HG03575 (cell line): ENCODE measurements around the gene NXNL2.

Experiments
- ATAC-seq: cut with Tn5 transposase; IDR thresholded peaks from one replicate; pipeline ENCODE4 v1.9.1; 2021; ENCODE audit not compliant: unreplicated experiment, insufficient number of reproducible peaks, low FRiP score; ENCODE audit errors: extremely low read depth

Gene NXNL2

DNA sequence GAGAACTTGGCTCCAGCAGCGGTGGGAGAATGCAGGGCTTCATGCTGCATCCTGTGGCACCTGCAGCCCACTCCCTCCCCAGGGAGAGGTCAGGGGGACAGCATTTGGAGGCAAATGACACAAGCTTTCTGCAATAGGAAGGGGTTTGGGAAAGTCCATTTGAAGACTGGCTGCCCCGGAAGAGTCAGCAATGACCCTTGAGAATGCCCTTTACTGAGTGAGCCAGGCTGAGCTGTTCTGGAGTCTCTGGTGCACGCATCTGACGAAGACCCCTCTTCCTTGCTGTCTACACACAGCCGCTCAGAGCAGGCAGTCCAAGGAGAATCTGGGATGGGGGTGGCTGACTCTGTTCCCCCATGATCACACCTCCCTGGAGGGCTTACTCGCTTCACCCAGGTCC, 5.5 kb upstream of the NXNL2 start:
- ATAC-seq: no peak

DNA sequence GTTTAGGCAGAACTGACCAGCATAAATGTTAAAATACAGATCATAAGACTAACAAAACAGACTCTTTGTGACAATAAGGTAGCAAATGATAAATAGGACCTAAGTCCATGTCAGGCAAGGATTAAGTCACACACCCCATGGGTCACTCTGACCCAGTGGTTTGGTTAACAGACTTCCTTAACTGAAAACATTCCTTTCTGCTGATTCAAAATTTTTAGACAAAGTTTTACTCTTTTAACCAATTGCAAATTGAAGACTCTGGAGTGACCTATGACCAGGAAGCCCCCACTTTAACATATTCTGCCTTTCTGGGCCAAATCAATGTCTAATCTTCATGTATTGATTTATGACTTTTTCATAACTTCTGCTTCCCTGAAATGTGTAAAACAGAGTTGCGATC, 4.9 kb upstream of the NXNL2 start:
- no peak for ATAC-seq

DNA sequence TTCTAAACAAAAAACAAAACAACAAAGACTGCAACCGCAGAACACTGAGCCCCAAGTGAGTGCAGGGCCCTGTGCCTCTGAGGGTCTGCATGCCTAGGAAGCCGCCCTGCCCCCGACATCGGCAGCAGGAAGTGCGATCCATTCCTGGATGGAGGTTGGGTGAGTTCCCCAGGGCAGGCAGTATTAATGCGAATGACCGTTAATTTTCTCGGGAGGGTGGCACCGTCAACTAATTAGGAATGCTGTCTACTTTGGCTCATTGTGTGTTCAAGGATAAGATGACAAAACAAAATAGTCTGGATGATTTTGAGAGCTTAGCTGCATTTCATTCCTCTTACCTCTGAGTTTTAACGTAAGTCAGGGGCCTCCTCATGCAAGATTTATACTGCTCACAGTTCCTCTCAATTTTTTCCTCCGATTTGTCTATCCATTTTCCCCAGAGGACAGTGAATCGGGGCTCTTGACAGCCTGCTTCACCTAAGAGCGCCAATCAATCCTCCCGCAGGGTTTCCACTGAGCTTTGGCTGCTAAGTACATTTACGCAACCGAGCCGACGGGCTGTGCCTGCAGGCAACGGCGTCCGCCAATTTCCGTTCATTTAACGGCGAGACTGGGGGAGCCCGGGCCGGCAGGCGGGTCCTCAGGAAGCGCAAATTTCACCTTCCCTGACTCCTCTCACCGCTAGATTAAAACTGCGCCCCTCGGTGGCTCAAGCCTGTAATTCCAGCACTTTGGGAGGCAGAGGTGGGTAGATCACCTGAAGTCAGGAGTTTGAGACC, 2.9 kb upstream of the NXNL2 start:
- no peak for ATAC-seq

DNA sequence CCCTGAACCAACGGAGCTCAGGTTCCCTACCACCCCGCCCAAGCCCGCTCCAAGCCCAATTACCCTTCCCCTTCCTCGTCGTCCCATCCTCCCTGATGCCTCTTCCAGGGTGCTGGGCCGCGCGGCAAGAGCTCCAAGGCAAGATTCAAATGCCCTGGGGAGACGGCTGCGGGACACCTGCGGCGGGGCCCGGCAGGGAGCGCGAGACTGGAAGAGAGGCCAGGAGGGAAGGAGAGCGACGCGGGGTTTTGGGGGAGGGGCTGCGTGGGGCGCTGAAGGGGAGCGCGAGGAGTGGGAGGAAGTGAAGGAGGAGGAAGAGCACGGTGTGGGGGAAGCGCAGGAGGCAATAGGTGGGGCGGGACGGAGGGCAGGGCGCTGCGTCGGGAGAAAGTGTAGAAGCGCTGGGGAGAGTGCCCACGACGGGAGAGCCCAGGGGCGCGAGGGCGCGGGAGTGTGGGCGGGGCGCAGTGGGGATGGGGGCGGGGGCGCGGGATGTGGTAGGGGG, 975 bp upstream of the NXNL2 start:
- ATAC-seq: no peak

DNA sequence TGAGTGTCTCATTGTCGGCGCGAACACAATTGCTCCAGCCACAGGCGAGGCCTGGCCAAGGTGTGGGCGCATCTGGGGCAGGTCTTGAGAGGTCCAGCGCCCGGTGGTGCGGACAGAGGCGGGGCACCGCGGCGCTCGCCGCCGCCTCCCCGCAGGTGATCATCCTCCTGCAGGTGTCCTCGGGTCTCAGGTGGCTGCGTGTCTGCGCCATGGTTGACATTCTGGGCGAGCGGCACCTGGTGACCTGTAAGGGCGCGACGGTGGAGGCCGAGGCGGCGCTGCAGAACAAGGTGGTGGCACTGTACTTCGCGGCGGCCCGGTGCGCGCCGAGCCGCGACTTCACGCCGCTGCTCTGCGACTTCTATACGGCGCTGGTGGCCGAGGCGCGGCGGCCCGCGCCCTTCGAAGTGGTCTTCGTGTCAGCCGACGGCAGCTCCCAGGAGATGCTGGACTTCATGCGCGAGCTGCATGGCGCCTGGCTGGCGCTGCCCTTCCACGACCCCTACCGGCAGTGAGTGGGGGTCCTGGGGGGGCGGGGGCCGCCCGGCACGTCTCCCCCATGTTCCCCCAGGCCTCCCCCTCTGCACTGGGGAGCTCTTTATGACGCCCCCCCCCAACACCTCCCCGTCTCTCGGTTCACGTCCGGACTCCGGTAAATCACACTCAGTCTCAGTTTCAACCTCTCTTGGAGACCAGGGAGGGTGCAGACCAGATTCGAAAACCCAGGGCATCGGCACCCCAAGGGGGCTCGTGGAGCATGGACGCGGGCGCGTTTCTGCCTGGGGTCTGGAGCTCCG, 446 bp downstream of the NXNL2 start:
- ATAC-seq: no peak

DNA sequence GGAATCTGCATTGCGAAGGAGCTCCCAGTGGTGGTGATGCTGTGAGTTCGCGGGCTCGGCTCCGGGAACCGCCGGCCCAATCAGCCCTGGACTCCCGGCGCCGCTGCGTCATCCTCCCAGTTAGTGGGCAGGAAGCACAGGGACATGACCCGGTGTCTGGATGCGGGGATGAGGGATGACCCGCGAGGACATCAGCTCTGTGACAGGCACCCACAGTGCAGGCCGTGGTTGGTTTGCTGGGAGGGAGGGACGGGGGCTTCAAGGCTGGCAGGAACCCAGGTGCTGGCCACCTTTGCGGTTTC, 996 bp downstream of the NXNL2 start:
- ATAC-seq: no peak

DNA sequence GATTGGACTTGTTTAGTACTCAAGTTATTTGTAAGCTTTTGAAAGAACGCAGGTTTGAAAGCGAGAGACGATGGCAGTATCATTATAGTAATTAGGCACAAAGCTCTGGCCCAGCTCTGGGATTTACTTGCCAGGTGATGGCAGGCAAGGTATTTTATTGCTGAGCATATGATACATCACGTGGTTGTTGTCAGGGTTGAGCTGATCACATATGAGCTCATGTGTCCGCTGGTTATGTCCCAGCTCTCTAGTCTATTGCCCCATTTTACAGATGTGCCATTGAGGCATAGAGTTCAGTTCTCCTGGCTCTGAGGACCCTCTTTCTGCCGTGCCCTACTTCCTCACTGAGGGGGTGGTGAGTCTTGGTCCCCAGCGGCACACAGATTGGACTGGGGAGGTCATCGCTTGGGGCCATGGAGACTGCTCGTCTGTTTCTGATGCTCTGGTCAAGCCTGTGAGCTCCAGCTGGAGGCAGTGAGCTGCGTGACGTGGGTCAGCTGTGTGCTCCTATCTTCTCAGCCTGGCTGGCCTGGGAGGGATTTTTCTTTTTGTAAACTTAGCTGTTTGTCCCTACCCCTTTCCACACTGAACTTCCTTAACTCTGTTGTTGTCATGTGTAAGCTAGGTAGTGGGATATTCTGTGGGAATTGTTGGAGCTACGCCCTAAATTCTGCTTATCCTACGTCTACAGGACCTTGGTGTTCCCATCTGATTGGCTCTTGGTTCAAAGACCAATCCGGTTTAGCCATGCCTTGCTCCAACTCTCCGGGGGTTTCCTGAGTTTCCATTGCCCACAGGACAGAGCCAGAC, 2.2 kb downstream of the NXNL2 start:
- ATAC-seq: no peak

DNA sequence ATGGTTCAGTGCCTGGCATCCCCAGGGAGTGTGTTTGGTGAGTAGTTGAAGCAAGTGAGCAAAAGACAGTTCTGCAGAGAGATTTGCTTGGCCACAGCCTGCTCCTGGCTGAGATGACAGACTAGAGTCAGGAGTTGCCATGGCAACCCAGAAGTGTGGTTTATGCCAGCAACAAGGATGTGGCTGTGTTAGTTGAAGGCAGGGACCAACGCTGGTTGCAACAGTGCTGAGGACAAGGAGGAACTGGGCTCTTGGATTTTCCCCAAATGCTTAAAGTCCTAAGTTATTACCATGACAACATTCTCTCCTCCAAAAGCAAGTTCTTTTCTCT, 2.7 kb downstream of the NXNL2 start:
- ATAC-seq: no peak

DNA sequence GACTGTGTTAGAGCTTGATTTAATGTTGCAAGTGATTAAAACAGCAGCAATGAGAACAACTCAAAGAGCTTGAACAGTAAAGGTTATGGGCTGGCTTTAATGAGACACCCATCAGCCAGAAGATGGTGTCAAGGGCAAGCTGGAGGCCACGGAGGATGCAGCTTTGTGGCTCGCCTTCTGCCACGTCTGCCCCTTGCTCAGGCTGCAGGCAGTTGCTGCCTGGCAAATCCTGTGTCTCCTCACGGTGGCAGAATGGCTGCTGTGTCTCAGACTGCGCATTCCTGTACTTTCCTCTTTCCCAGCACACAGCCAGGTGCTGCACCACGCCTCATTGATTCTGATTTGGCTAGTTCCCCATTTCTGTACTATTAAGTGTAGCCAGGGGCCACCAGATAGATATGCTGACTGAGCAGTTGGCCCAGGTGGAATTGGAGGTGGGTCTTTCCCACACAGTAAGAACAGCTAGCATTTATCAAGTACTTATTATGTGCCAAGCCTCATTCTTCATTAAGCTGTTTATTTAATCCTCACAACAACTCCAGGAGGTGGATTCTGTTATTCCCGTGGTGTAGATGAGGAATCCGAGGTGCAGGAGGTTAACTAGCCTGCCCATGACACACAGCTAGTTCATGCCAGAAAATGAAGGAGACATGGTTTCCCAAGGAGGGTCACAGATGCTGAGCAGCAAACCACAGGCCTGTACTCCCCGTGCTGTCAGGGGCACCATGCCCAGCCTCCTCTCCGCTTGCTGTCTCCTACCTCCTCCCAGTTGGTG, 3.5 kb downstream of the NXNL2 start:
- ATAC-seq: no peak

DNA sequence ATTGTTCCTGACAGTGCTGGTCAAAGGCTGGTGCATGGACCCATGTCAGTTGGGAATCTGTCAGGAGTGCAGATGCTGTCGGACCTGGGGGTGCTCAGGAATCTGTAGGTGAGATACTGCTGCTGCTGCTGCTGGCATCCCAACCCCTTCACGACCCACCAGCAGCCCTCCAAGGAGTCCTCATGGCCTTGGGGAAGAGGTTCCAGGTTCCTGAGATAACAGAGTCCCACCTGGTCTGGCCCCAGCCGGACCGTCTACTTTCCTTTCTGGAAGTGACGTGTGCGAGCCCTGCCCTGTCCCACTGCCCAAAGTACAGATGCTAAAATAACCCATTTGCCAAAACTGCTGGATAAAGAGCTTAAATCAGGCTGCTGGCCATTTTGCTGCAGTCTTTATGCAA, 4.3 kb downstream of the NXNL2 start:
- no peak for ATAC-seq

DNA sequence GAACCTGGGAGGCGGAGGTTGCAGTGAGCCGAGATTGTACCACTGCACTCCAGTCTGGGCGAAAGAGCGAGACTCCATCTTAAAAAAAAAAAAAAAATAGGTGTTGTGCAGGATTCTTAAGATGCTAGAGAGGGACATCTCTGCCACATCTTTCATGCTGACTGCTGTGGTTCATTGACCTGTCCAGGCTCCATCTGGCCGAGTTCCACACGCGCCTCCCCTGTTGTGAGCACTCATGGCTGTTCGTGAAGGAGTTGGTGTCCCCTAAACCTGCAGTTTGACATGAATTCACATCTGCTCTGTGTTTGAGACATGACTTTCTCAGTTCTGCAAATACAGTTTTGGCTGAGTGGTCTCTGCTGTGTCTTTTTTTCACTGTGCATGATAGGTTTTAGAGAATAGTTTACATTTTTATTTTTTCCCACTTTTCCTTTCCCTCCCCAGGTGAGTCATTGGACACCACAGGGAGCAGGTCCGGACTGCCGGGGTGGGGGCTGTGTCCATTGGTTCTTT, 5.3 kb downstream of the NXNL2 start:
- no peak for ATAC-seq

DNA sequence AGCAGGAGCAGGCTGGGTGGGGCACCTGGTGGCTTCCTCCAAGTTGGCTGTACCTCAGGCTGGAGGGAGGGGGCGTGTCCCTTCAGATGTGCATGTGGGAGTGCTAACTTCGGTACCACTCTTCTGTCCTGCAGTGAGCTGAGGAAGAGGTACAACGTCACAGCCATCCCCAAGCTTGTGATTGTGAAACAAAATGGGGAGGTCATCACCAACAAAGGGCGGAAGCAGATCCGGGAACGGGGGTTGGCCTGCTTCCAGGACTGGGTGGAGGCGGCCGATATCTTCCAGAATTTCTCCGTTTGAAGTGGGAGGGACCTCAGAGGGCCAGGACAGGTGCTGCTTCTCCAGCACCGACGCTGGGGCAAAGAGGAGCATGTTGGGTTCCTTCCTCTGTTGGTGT, 9.3 kb downstream of the NXNL2 start:
- ATAC-seq: no peak

DNA sequence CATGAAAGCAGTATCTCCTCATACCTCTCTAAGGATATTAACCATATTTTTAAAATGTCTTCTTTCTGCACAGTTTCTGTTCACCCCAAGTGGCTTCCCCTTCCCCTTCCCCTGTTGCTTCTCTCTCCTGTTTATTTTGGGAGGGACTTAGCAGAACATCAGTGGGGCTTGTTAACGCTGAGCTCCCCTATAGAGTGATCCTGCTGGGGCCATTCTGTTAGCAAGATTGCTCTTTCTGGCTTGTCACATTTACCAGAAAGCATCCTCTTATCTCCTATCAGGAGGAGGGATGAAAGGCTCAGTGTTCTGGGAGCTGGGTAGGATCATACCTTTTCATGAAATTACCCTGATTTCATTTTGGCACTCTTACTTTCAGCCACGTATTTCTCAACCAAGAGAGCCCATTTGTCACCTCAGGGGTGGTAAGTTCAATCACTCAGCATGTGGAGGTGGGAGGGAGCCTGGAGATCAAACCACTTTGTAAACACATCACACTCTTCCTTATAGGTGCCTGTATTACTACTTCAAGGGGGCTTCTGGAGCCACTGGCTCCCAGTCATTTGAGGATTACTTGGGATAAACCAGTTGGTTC, 16.7 kb downstream of the NXNL2 start:
- ATAC-seq: no peak

DNA sequence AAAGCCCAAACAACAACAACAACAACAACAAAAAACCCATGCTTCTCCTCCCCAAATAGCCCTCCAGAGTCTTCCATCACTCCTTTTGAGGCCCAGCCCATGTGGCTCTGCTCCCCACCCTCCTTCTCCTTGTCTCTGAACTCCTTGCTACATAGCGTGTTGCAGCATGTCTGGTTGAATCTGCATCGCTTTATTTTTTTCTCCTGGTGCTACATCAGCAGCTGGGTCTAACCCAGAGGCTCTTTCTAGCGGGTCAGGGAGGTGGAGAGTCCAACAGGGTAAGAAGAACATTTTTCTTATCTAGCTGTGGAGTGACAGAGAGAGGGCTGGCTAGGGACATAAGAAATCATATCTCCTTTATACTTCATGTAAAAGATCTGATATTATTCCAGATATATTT, 18.4 kb downstream of the NXNL2 start:
- no peak for ATAC-seq

DNA sequence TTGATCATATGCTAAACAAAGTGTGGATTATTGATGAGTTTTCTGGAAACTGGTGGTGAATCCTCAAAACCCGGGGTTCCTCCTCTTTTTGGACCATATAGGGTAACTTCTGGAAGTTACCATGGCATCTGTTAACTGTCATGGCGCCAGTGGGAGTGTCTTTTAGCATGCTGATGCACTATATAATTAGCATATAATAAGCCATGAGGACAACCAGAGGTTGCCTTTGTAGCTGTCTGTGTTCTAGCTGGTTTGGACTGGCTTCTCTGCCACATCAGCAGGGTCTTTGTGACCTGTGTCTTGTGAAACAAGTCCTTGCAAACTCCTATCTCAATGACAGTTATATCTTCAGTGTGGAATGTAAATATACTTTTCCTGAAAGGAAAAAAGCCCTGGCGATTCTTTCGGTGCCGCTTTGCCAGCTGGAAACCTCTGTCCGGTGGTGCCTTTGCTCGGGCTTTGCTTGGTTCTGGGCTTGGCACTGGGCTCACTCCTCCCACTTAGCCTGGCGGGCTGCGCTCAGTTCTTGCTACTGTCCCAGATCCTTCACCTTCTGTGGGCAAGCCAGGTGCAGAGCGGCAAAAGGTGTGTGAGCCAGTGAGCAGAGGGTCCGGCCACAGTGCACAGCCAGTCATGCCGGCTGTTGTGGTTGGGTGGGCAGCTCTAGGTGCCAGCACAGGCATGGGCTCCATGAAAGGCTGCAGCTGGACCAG, 20.4 kb downstream of the NXNL2 start:
- no peak for ATAC-seq

DNA sequence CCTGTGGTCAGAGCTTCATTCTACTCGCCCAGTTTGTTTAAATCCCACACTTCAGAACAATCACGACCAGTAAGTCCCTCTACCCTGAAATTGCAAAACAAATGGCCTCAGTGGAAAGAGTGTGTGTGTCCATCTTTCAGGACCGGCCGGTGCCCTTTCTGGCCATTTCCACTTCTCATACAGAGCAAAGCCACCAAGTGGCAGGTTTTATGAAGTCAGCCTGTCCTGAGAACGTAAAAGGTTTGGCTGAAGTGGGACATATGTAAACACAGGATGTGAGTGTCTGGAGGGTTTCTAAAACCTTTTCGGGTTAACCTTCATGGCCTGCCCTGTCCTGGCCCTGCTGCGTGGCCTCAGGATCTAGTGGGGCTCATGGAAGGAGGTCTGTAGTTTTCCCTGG, 24.7 kb downstream of the NXNL2 start:
- ATAC-seq: no peak

DNA sequence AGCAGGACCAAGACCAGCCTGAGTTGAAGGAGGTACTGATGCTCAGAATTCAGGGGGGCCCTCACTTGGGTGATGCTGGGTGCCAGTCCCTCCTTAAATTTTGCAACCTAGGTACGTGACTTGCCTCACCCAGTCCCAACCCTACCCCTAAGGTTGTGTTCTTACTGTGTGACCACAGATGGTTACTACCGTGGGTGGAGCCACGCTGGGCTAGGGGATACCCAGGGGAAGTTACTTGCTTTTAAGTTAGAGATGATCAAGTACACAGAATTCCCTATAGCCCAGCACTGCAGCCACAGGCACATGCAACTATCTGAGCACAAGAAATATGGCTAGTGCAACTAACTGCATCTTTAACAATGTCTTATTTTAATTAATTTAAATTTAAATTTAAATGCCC, 32.9 kb downstream of the NXNL2 start:
- no peak for ATAC-seq

DNA sequence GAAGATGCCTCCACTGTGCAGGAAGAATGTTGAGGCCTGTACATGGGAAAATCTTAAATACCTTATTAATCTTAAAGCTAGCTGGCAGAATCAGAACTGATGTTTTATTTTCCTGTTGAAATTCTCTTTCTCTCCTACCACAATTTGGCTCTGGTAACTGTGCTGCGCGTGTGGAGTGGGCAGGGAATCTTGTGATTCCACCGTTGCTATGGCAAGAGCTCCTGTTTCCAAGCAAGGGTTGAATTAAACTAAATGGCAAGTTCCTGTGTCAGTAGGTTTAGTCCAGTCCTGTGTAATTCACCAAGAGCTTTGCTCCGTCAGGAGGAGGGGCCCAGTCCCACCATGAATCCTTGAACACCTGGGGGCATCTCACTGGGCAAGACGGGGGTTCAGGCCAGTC, 36.4 kb downstream of the NXNL2 start:
- no peak for ATAC-seq
